22Rv1 (cell line): ENCODE data around the gene SZT2.

ENCODE experiments used
- CTCF ChIP-seq: fragments of 450-650 bp; IDR thresholded peaks from 2 replicates; pipeline ENCODE4 v1.5.1; 2017; ENCODE audit warnings: mild to moderate bottlenecking
- ZFX ChIP-seq: fragments of 450-650 bp; IDR thresholded peaks from 2 replicates; pipeline ENCODE4 v1.6.1; 2017; ENCODE audit warnings: antibody characterized with exemption, borderline replicate concordance

- TF ChIP-seq CTCF (no peak), ZFX (no peak)
Observed at GRCh38 chr1:43434256-43434655, 44.6 kb downstream of the SZT2 start.
